ENCODE results near the gene OPHN1.

DNA sequence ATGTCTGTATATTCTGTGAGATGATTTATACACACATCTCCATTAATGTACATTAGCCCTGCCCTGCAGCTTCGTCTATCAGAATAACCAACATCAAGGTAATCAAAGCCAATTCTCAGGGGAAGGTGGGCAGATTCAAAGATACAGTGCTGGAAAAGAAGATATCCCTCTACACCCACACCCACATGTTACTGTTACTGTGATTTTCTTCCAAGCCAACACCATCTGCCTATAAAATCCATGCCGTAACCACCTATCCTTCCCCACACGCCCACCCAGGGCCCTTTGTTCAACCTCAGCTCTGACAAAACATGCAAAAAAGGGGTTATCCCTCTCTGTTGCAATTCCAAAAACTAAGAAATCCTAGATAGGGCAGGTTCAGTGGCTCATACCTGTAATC is 20.0 kb downstream of the OPHN1 start:
- TF ChIP-seq CTCF (IDR thresholded peaks at IDR 0.05) (no peak), EP300 (IDR thresholded peaks at IDR 0.05) (no peak)

Measured in gastroesophageal sphincter (tissue), 3 donors.